ENCODE results near the gene CASP6. TPM values are rescaled to one million over a fixed set of nuclear protein-coding genes. Genes with fewer than 3 reads are reported as not detected.

Gene CASP6
- total RNA-seq, 1 donor from 2014 or later = 15.0 TPM

DNA sequence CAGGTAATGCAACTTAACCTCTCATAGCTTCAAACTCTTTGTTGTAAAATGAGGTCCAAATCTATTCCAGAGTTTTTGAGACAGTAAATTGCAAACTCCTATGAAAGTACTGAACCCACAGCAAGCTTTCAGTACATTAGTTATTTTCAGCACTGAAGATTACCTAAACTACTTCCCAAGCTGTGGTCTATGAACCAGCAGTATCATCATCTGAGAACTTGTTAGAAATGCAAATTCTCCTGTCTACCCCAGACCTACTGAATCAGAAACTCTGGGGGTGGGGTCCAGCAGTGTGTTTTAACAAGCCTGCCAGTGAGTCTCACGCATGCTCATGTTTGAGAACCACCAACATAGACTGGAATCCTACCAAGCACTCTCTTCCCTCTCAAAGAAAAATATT is 5.7 kb upstream of the CASP6 start:
- Mint-ChIP-seq H3K27me3 (ENCODE audit: unreplicated experiment) (no peaks in the 10 kb centered on the region), H3K4me1 (ENCODE audit: low read depth, unreplicated experiment) (peaks cover under 1% of the 10 kb centered on the region), H3K4me3 (ENCODE audit: unreplicated experiment) (no peak overlapping the region), H3K9me3 (ENCODE audit: unreplicated experiment) (no peaks in the 10 kb centered on the region), H3K27ac (ENCODE audit: unreplicated experiment) (no peak overlapping the region), H3K36me3 (ENCODE audit: unreplicated experiment) (no peaks in the 10 kb centered on the region)
- TF ChIP-seq, protein P1, sequence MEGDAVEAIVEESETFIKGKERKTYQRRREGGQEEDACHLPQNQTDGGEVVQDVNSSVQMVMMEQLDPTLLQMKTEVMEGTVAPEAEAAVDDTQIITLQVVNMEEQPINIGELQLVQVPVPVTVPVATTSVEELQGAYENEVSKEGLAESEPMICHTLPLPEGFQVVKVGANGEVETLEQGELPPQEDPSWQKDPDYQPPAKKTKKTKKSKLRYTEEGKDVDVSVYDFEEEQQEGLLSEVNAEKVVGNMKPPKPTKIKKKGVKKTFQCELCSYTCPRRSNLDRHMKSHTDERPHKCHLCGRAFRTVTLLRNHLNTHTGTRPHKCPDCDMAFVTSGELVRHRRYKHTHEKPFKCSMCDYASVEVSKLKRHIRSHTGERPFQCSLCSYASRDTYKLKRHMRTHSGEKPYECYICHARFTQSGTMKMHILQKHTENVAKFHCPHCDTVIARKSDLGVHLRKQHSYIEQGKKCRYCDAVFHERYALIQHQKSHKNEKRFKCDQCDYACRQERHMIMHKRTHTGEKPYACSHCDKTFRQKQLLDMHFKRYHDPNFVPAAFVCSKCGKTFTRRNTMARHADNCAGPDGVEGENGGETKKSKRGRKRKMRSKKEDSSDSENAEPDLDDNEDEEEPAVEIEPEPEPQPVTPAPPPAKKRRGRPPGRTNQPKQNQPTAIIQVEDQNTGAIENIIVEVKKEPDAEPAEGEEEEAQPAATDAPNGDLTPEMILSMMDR (IDR thresholded peaks at IDR 0.05; ENCODE audit: partially characterized antibody, unreplicated experiment) = no peak
- DNase-seq = no peak

DNA sequence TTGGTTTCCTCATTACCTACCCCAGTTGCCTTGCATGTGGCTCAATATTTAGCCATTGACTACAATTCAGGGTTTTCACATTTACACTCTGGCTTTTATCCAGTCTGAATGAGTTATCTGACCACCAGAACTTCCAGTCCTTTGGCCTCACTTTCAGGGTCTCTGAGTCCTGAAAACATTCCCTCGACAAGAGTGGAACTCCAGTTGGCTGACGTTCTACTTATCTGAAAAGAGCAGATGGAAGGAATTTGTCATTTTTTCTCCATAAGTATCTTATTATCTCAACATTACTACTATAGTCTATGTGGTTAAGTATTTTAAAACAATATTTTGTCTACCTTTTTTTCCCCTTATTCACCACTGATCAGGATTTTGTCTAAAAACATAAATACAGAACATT is 5.2 kb upstream of the CASP6 start:
- H3K36me3 Mint-ChIP-seq (ENCODE audit: unreplicated experiment) = no peaks in the 10 kb centered on the region
- peaks cover 3% of the 10 kb centered on the region for H3K27me3 Mint-ChIP-seq (ENCODE audit: unreplicated experiment)
- H3K9me3 Mint-ChIP-seq (ENCODE audit: unreplicated experiment) = no peaks in the 10 kb centered on the region
- peaks cover 4% of the 10 kb centered on the region for H3K4me1 Mint-ChIP-seq (ENCODE audit: low read depth, unreplicated experiment)
- TF ChIP-seq, protein P1 (IDR thresholded peaks at IDR 0.05; ENCODE audit: partially characterized antibody, unreplicated experiment) = no peak
- no peak overlapping the region for H3K4me3 Mint-ChIP-seq (ENCODE audit: unreplicated experiment)
- no peak for DNase-seq
- H3K27ac Mint-ChIP-seq (ENCODE audit: unreplicated experiment) = no peak overlapping the region

DNA sequence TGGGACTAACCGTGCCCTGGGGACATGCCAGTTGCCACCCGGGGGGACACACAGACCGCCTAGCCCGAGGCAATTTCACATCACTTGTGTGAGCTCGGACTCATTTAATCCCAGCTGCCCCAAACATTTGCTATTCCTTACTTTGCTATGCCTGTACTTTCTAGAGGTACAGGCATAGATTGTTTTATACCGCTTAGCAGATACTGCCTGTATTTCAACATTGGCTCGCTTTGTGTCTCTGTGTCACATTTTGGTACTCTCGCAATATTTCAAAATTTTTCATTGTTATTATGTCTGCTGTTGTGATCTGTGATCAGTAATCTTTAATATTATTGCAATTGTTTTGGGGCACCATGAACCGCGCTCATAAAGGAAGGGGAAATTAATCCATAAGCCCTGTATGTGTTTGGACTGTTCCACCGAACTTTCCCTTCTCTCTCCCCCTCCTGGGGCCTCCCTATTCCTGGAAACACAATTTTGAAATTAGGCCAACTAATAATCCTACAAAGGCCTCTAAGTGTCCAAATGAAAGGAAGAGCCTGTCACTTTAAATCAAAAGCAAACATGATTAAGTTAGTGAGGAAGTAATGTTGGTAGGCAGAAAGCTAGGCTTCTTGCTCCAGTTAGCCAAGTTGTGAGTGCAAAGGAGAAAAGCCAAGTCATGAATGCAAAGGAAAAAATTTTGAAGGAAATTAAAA is 568 bp upstream of the CASP6 start:
- peaks cover 8% of the 10 kb centered on the region for H3K4me1 Mint-ChIP-seq (ENCODE audit: low read depth, unreplicated experiment)
- H3K4me3 Mint-ChIP-seq (ENCODE audit: unreplicated experiment) = peak overlapping the region; percentile 88
- peaks cover 3% of the 10 kb centered on the region for H3K27me3 Mint-ChIP-seq (ENCODE audit: unreplicated experiment)
- H3K27ac Mint-ChIP-seq (ENCODE audit: unreplicated experiment) = peak overlapping the region; percentile 52
- TF ChIP-seq, protein P1 (IDR thresholded peaks at IDR 0.05; ENCODE audit: partially characterized antibody, unreplicated experiment) = no peak
- no peaks in the 10 kb centered on the region for H3K36me3 Mint-ChIP-seq (ENCODE audit: unreplicated experiment)
- peaks cover 6% of the 10 kb centered on the region for H3K9me3 Mint-ChIP-seq (ENCODE audit: unreplicated experiment)
- no peak for DNase-seq

DNA sequence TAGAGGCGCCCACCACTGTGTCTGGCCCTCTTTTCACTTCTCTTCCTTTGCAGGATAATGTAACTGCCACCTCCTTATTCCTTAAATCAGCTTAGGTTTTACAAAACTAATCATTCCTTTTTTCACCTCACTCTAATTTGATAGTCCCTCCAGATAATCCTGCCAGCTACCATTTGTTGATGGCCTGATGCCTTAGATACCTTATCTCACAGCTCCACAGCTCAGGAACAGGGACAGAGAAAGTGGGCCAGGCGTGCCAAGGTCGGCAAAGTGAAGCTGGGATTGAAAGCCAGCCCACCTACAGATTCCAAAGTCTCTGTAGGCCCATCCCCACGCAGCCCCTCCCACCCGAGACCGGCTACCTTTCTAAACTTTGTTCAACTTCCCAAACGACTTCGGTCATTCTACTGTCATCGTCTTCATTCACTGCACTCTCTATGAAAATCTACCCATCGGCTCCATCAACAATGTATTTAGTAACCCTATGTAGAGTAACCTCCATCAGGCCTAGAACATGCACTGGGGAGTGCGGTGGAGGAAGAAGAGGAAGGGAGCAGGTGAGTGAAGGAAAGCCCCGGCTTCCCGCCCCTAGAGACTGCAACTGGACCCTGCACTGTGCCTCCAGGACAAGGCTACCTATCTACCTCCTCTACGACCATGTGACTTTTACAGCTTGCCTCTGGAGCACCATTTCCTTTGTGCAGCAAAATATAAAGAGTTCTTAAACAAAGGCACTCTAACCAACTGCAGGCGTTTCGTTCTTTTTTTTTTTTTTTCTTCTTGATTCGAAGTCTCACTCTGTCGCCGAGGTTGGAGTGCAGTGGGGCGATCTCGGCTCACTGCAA is 1.5 kb downstream of the CASP6 start:
- TF ChIP-seq, protein P1 (IDR thresholded peaks at IDR 0.05; ENCODE audit: partially characterized antibody, unreplicated experiment) = no peak
- peak overlapping the region; percentile 90 for H3K4me3 Mint-ChIP-seq (ENCODE audit: unreplicated experiment)
- H3K9me3 Mint-ChIP-seq (ENCODE audit: unreplicated experiment) = peaks cover 6% of the 10 kb centered on the region
- peak overlapping the region; percentile 85 for H3K27ac Mint-ChIP-seq (ENCODE audit: unreplicated experiment)
- no peak for DNase-seq
- peaks cover 6% of the 10 kb centered on the region for H3K36me3 Mint-ChIP-seq (ENCODE audit: unreplicated experiment)
- H3K27me3 Mint-ChIP-seq (ENCODE audit: unreplicated experiment) = peaks cover 3% of the 10 kb centered on the region
- H3K4me1 Mint-ChIP-seq (ENCODE audit: low read depth, unreplicated experiment) = peaks cover 8% of the 10 kb centered on the region

Data from glutamatergic neuron (in vitro differentiated cells).